ENCODE measurements around the gene CRISP3. TPM values are rescaled to one million over a fixed set of nuclear protein-coding genes. Genes with fewer than 3 reads are reported as not detected.

The CRISP3 gene
- total and polyA plus RNA-seq, 2 of the 8 experiments (the other 6 are each of a cell fraction or from before 2014, with no cell fraction given): not detected

Other genes starting within 250 kb of the CRISP3 start
- gene GLYATL3, start 244.5 kb downstream of the CRISP3 start, total RNA-seq (2021; fragmentation: NEBNext Ultra II Directional; extraction: Animal tissue kit (Norgen Biotek cat#: 25700)): not detected in 2 replicates
- gene GLYATL3, start 244.5 kb downstream of the CRISP3 start, polyA plus RNA-seq (2011; rRNA removed): not detected in 2 replicates
- gene C6orf141, start 193.7 kb downstream of the CRISP3 start, total RNA-seq (2021; fragmentation: NEBNext Ultra II Directional; extraction: Animal tissue kit (Norgen Biotek cat#: 25700)): 16.1 and 17.6 TPM in 2 replicates
- 5.9 and 7.6 TPM in 2 replicates for gene C6orf141, start 193.7 kb downstream of the CRISP3 start, polyA plus RNA-seq (2011; rRNA removed)
- not detected in 2 replicates for gene RHAG, start 107.5 kb downstream of the CRISP3 start, total RNA-seq (2021; fragmentation: NEBNext Ultra II Directional; extraction: Animal tissue kit (Norgen Biotek cat#: 25700))
- gene RHAG, start 107.5 kb downstream of the CRISP3 start, polyA plus RNA-seq (2011; rRNA removed): not detected in 2 replicates
- not detected in 2 replicates for gene CRISP2, start 30.8 kb downstream of the CRISP3 start, total RNA-seq (2021; fragmentation: NEBNext Ultra II Directional; extraction: Animal tissue kit (Norgen Biotek cat#: 25700))
- 0.06 and 0.13 TPM in 2 replicates for gene CRISP2, start 30.8 kb downstream of the CRISP3 start, polyA plus RNA-seq (2011; rRNA removed)
- not detected in 2 replicates for gene PGK2, start 42.9 kb upstream of the CRISP3 start, total RNA-seq (2021; fragmentation: NEBNext Ultra II Directional; extraction: Animal tissue kit (Norgen Biotek cat#: 25700))
- gene PGK2, start 42.9 kb upstream of the CRISP3 start, polyA plus RNA-seq (2011; rRNA removed): not detected in 2 replicates
- not detected in 2 replicates for gene CRISP1, start 122.1 kb upstream of the CRISP3 start, total RNA-seq (2021; fragmentation: NEBNext Ultra II Directional; extraction: Animal tissue kit (Norgen Biotek cat#: 25700))
- not detected in 2 replicates for gene CRISP1, start 122.1 kb upstream of the CRISP3 start, polyA plus RNA-seq (2011; rRNA removed)
- gene DEFB114, start 219.8 kb upstream of the CRISP3 start, total RNA-seq (2021; fragmentation: NEBNext Ultra II Directional; extraction: Animal tissue kit (Norgen Biotek cat#: 25700)): not detected in 2 replicates
- not detected in 2 replicates for gene DEFB114, start 219.8 kb upstream of the CRISP3 start, polyA plus RNA-seq (2011; rRNA removed)
- not detected in 2 replicates for gene DEFB113, start 225.2 kb upstream of the CRISP3 start, total RNA-seq (2021; fragmentation: NEBNext Ultra II Directional; extraction: Animal tissue kit (Norgen Biotek cat#: 25700))
- gene DEFB113, start 225.2 kb upstream of the CRISP3 start, polyA plus RNA-seq (2011; rRNA removed): not detected in 2 replicates

Data from H1 (cell line).